A172 (cell line): ENCODE data around the gene GRIK2. TPM values are rescaled to one million over a fixed set of nuclear protein-coding genes. Genes with fewer than 3 reads are reported as not detected.

Source experiments
- DNase-seq: peaks from one replicate; pipeline ENCODE4 v3.0.0-alpha.2; 2015; ENCODE audit warnings: low spot score
- total RNA-seq: library from RNA; depleted of rRNA; stranded (reverse); fragments of >200 nt; shearing (Covaris generic); gene quantifications from 2 replicates; pipeline ENCODE4 v1.2.3, GENCODE V29; 2014

GRIK2 gene
- total RNA-seq, 1 experiment from 2014 or later: 0.12 TPM

DNA sequence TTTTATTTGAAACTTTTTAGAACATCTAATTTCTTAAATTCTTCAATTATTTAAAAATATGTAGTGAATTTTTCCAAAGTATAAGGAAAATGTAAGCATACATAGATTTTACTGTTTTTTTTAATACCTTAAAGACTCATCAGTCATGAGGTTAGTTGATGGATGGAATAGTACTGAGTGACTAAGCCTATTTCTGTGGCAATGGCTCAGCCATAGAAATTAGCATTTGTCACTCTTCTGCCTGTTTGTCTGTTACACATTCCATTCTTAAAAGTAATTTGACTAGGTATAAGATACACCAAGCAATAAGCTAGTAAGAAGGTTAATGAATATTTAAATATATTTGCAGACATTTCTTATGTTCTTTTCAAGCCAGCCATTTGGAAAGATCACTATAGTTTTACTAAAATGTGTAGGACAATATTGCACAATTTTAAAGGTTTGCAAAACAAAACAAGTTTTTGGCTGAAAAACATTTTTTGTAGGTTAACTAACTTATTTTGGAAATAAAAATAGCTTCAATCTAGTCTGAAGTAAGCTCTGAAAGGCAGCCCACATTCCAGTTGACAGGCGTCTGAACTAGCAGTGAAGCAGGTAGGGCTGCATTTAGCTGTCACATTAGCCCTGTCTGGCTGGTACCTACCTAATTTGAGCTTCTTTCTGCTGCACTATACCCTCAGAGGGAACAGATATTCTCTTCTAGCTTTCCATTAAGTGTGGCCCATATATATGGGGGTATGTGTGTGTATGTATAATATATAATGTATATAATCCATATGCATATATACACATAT lies 385.7 kb downstream of the GRIK2 start:
- peak; percentile 25 for DNase-seq

DNA sequence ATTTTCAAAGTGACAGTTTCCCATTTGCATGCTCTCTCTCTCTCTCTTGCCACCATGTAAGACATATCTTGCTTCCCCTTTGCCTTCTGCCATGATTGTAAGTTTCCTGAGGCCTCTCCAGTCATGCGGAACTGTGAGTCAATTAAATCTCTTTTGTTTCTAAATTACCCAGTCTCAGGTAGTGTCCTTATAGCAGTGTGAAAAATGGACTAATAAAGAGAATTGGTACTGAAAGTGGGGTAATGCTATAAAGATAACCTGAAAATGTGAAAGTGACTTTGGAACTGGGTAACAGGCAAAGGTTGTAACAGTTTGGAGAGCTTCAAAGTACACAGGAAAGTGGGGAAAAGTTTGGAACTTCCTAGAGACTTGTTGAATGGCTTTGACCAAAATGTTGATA lies 389.8 kb downstream of the GRIK2 start:
- no peak for DNase-seq

- no peak for DNase-seq
These were observed 390.6 kb downstream of the GRIK2 start for GRCh38 chr6:101784094-101784493.

DNA sequence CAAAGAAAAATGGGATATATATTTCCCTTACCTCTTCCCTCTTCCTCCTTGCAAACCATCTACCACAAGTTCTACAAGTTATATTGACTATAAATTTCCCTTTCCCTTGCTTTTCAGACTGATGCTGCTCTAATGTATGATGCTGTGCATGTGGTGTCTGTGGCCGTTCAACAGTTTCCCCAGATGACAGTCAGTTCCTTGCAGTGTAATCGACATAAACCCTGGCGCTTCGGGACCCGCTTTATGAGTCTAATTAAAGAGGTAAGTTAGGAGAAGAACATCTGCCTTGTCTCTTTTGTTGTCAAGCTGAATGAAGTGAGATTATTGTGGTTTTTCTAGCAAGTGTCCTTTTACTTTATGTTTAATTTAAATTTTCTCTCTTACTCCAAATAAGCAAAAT lies 406.0 kb downstream of the GRIK2 start:
- DNase-seq: no peak

DNA sequence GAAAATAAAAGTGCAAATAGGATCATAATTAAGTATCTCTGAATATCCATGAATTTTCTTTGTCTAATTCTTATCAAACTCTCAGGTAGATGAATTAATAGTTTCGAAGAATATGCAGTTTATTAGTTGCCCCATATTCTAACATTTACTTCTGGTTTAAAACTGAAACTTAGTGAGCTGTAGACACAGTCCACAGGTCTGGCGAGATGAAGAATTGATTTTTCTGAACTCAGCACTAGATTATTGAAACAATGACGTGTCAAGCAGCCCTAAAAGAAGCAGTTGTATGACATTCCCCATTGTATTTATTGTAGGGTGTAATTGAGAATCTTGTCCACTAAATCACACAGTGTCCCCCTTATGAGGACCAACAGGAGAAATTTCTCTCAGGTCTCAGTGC lies 407.1 kb downstream of the GRIK2 start:
- DNase-seq: no peak

DNA sequence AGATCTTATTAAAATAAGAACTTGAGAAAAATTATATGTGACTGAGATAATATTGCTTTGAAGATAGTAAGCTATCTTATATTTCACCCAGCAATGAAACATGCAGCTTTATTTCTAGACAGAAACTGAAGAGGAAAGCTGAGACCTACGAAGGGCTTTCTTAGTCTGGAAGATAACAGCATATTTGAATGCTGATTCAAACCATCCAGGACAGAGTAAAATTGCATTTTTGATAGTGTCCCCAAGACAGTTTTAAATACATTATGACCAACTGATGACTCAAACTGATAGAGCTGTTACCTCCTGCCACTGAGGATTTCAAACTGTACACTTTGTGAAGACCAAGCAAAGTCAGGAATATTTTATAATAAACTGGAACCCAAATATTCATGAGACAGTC lies 409.6 kb downstream of the GRIK2 start:
- DNase-seq: peak; percentile 22

DNA sequence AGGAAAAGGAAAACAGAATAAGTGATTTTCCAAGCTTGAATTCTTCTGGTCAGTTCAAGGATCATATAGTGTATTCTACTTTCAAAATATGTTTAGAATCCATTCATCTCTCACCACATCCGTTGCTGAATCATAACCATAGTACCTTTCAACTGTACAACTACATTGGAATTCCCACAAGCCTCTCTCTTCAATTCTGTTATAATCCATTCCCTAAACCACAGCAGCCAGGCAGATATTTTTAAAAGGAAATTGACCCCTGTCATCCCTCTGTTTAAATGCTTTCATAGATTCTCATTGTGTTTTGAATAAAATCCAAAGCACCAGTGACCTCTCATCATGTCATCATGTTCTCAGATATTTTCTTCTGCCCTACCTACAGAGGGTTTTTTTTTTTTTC lies 412.7 kb downstream of the GRIK2 start:
- peak; percentile 78 for DNase-seq

- DNase-seq: no peak
These were observed 417.6 kb downstream of the GRIK2 start for GRCh38 chr6:101811108-101811507.

GRCh38 chr6:101816716-101817115 lies 423.2 kb downstream of the GRIK2 start:
- DNase-seq: no peak

DNA sequence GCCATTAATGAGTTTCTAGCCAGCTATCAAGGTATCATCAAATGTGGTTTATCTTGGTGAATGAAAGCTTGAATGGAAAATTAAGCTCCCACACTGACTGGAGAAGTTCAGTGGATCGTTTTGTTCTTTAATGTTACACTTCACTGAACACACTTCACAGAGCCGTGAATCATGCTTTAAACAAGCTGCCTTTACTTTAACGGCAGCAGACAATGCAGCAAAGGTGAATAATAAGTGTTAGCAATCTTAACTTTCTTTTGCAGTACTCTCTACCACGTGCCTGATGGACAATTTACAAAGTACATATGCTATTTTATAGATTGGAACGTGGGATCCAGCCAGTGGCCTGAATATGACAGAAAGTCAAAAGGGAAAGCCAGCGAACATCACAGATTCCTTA lies 424.5 kb downstream of the GRIK2 start:
- no peak for DNase-seq

GRCh38 chr6:101824551-101825345 lies 431.2 kb downstream of the GRIK2 start:
- no peak for DNase-seq

DNA sequence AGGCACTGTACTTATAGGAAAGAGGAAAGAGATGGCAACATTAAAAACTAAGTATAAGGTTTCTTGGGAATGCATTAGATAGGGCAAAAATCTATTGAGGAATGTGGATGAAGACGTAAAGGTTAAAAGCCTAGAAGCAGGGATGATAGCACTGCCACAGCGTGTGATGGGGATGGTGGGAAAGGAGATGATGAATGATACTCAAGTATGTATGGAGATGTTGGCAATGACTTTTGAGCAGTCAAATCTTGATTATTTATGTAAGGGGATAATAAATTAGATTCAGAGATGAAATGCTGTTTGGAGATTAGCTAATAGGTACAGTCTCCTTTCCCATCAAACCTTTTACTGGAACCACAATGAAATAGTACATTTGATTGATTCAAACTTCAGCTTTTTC lies 432.8 kb downstream of the GRIK2 start:
- no peak for DNase-seq

GRCh38 chr6:101826678-101827077 lies 433.2 kb downstream of the GRIK2 start:
- no peak for DNase-seq

DNA sequence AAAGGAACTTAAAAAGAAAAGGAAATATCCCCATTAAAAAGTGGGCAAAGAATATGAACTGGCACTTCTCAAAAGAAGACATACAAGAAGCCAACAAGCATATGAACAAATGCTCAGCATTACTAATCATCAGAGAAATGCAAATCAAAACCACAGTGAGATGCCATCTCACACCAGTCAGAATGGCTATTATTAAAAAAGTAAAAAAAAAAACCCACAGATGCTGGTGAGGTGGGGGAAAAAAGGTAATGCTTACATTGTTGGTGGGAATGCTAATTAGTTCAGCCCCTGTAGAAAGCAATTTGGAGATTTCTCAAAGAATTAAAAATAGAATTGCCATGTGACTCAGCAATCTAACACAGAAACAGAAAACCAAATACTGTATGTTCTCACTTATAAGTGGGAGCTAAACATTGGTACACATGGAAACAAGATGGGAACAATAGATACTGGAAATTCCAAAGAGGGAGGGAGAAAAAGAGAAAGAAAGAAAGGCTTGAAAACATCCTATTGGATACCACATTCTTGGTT lies 437.1 kb downstream of the GRIK2 start:
- DNase-seq: peak; percentile 2

- no peak for DNase-seq
These were observed 438.9 kb downstream of the GRIK2 start for GRCh38 chr6:101832371-101832770.

- DNase-seq: no peak
These were observed 446.6 kb downstream of the GRIK2 start for GRCh38 chr6:101840100-101840499.

GRCh38 chr6:101845172-101845571 lies 451.7 kb downstream of the GRIK2 start:
- no peak for DNase-seq

DNA sequence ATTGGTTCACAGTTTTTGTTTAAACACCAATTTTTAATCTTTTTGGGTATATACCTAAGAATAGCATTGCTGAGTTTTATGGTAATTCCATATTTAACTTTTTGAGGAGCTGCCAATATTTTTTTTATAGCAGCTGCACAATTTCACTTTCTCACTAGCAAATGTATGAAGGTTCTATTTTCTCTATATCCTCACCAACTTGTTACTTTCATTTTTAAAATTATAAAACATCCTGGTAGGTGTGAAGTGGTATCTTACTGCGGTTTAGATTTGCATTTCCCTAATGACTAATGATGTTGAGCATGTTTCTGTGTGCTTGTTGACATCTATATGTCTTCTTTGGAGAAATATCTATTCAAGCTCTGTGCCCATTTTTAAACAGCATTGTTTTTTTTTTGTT lies 452.1 kb downstream of the GRIK2 start:
- DNase-seq: no peak

GRCh38 chr6:101847690-101848089 lies 454.2 kb downstream of the GRIK2 start:
- no peak for DNase-seq

DNA sequence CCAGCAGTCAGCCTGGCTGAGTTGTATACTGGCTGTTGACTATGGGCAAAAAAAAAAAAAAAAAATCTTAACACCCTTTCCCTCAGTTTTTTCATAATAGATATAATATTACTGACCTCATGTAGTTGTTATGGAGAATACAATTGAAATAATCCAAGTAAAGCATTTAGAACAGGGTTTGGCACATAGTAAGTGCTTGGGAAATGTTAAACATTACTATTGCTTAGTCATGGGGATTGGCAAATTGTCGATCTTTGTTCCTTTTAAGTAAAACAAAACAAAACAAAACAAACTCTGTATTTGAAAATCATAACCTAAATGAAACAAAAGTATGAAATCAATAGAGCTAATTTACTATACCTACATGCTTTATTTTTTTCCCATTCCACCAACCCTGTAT lies 458.4 kb downstream of the GRIK2 start:
- no peak for DNase-seq

GRCh38 chr6:101853231-101854085 lies 459.9 kb downstream of the GRIK2 start:
- DNase-seq: no peak

DNA sequence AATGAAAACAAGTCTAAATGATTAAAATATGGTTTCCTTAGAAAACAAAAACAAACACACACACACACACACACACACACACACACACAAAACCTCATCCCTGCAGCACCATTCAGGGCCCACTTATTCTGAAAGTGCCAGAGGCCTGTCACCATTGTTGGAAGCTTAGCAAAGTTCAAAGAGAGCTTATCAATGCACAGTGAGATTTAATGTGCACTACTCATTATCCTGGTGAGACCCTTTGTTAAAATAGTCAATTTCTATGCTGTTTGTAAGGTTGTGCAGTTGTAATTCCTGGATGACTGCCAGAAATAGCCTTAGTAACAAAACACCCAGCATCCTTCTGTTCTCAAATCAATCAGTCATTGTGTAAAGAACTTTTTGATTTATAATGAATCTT lies 482.9 kb downstream of the GRIK2 start:
- no peak for DNase-seq
